ENCODE data around the gene DNAH8.

GRCh38 chr6:38794682-38795081 is 79.6 kb downstream of the DNAH8 start:
- no peak for TF ChIP-seq CTCF (IDR thresholded peaks at IDR 0.05 in 8 of 11, conservative IDR thresholded peaks at IDR 0.05 in 3 of 11)
- no peak for TF ChIP-seq POLR2AphosphoS5 (IDR thresholded peaks at IDR 0.05)
- TF ChIP-seq POLR2A (IDR thresholded peaks at IDR 0.05) = no peak

Data from spleen (tissue), 7 donors.